Measurements from ENCODE around the gene SMIM35.

The SMIM35 gene

GRCh38 chr11:118111019-118111743, 24.4 kb upstream of the SMIM35 start:
- DNase-seq (ENCODE audit: low read depth, low spot score) = no peak
- H3K27ac ChIP-seq = no peak overlapping the region

- no peak overlapping the region for H3K27ac ChIP-seq
- no peak for DNase-seq (ENCODE audit: low read depth, low spot score)
Observed at GRCh38 chr11:118109231-118109630, 22.5 kb upstream of the SMIM35 start.

GRCh38 chr11:118108513-118108912, 21.8 kb upstream of the SMIM35 start:
- no peak overlapping the region for H3K27ac ChIP-seq
- DNase-seq (ENCODE audit: low read depth, low spot score) = no peak

- no peak overlapping the region for H3K27ac ChIP-seq
- no peak for DNase-seq (ENCODE audit: low read depth, low spot score)
Observed at GRCh38 chr11:118106789-118107335, 20.1 kb upstream of the SMIM35 start.

- no peak overlapping the region for H3K27ac ChIP-seq
- DNase-seq (ENCODE audit: low read depth, low spot score) = no peak
Observed at GRCh38 chr11:118105657-118106305, 19.0 kb upstream of the SMIM35 start.

GRCh38 chr11:118104491-118104890, 17.7 kb upstream of the SMIM35 start:
- H3K27ac ChIP-seq = no peak overlapping the region
- no peak for DNase-seq (ENCODE audit: low read depth, low spot score)

- no peak for DNase-seq (ENCODE audit: low read depth, low spot score)
Observed at GRCh38 chr11:118102721-118103261, 16.0 kb upstream of the SMIM35 start.

GRCh38 chr11:118100691-118101232, 14.0 kb upstream of the SMIM35 start:
- no peak for DNase-seq (ENCODE audit: low read depth, low spot score)
- no peak overlapping the region for H3K27ac ChIP-seq

More at GRCh38 chr11:118102721-118103261, 16.0 kb upstream of the SMIM35 start:
- H3K27ac ChIP-seq = no peak overlapping the region

- H3K27ac ChIP-seq = no peak overlapping the region
- DNase-seq (ENCODE audit: low read depth, low spot score) = no peak
Observed at GRCh38 chr11:118099838-118100556, 13.2 kb upstream of the SMIM35 start.

- no peak overlapping the region for H3K27ac ChIP-seq
Observed at GRCh38 chr11:118098996-118099837, 12.5 kb upstream of the SMIM35 start.

GRCh38 chr11:118095967-118096367, 9.2 kb upstream of the SMIM35 start:
- DNase-seq (ENCODE audit: low read depth, low spot score) = no peak
- no peak overlapping the region for H3K27ac ChIP-seq

More at GRCh38 chr11:118098996-118099837, 12.5 kb upstream of the SMIM35 start:
- DNase-seq (ENCODE audit: low read depth, low spot score) = no peak

- no peak for DNase-seq (ENCODE audit: low read depth, low spot score)
- H3K27ac ChIP-seq = no peak overlapping the region
Observed at GRCh38 chr11:118095493-118095892, 8.7 kb upstream of the SMIM35 start.

- no peak for DNase-seq (ENCODE audit: low read depth, low spot score)
Observed at GRCh38 chr11:118092907-118093571, 6.3 kb upstream of the SMIM35 start.

GRCh38 chr11:118091690-118092089, 4.9 kb upstream of the SMIM35 start:
- no peak overlapping the region for H3K27ac ChIP-seq
- no peak for DNase-seq (ENCODE audit: low read depth, low spot score)

More at GRCh38 chr11:118092907-118093571, 6.3 kb upstream of the SMIM35 start:
- H3K27ac ChIP-seq = peak overlapping the region; percentile 10

GRCh38 chr11:118090545-118091162, 3.9 kb upstream of the SMIM35 start:
- peak overlapping the region; percentile 32 for H3K27ac ChIP-seq
- DNase-seq (ENCODE audit: low read depth, low spot score) = no peak

GRCh38 chr11:118088531-118088930, 1.8 kb upstream of the SMIM35 start:
- no peak for DNase-seq (ENCODE audit: low read depth, low spot score)
- no peak overlapping the region for H3K27ac ChIP-seq

- no peak for DNase-seq (ENCODE audit: low read depth, low spot score)
- no peak overlapping the region for H3K27ac ChIP-seq
Observed at GRCh38 chr11:118087931-118088330, 1.2 kb upstream of the SMIM35 start.

GRCh38 chr11:118084656-118085055, 2.1 kb downstream of the SMIM35 start:
- DNase-seq (ENCODE audit: low read depth, low spot score) = no peak
- H3K27ac ChIP-seq = no peak overlapping the region
